HG02970 (cell line): Measurements from ENCODE around the gene TRIM2.

Source experiments
- ATAC-seq: cut with Tn5 transposase; IDR thresholded peaks from one replicate; pipeline ENCODE4 v1.9.1; 2021; ENCODE audit warnings: mild to moderate bottlenecking, moderate library complexity, moderate number of reproducible peaks; ENCODE audit not compliant: unreplicated experiment, low FRiP score

Gene TRIM2

GRCh38 chr4:153220682-153221395 is 16.6 kb downstream of the TRIM2 start:
- ATAC-seq, result no peak

GRCh38 chr4:153221783-153222706 is 17.8 kb downstream of the TRIM2 start:
- no peak for ATAC-seq

- peak; percentile 49 for ATAC-seq
Observed at GRCh38 chr4:153222707-153223426, 18.6 kb downstream of the TRIM2 start.

GRCh38 chr4:153223427-153223801 is 19.2 kb downstream of the TRIM2 start:
- peak; percentile 18 for ATAC-seq

GRCh38 chr4:153223930-153224329 is 19.7 kb downstream of the TRIM2 start:
- no peak for ATAC-seq

- ATAC-seq, result no peak
Observed at GRCh38 chr4:153224474-153224873, 20.2 kb downstream of the TRIM2 start.

- no peak for ATAC-seq
Observed at GRCh38 chr4:153227469-153228075, 23.3 kb downstream of the TRIM2 start.

- no peak for ATAC-seq
Observed at GRCh38 chr4:153228512-153229140, 24.4 kb downstream of the TRIM2 start.

GRCh38 chr4:153229545-153229944 is 25.3 kb downstream of the TRIM2 start:
- ATAC-seq, result no peak

- ATAC-seq, result no peak
Observed at GRCh38 chr4:153232768-153233167, 28.5 kb downstream of the TRIM2 start.

GRCh38 chr4:153233761-153234371 is 29.6 kb downstream of the TRIM2 start:
- no peak for ATAC-seq

GRCh38 chr4:153234885-153235284 is 30.6 kb downstream of the TRIM2 start:
- ATAC-seq, result no peak

GRCh38 chr4:153238135-153238919 is 34.1 kb downstream of the TRIM2 start:
- no peak for ATAC-seq

GRCh38 chr4:153239409-153239808 is 35.2 kb downstream of the TRIM2 start:
- ATAC-seq, result no peak

- no peak for ATAC-seq
Observed at GRCh38 chr4:153241295-153241694, 37.1 kb downstream of the TRIM2 start.

- no peak for ATAC-seq
Observed at GRCh38 chr4:153241970-153242838, 38.0 kb downstream of the TRIM2 start.

- no peak for ATAC-seq
Observed at GRCh38 chr4:153242839-153243324, 38.6 kb downstream of the TRIM2 start.

- ATAC-seq, result no peak
Observed at GRCh38 chr4:153243468-153243867, 39.2 kb downstream of the TRIM2 start.
